GM20000 (cell line): Measurements from ENCODE around the gene URI1.

Experiments
- DNase-seq: peaks from one replicate; pipeline ENCODE4 v3.0.0; 2012; ENCODE audit warnings: low spot score
- CTCF ChIP-seq: IDR thresholded peaks from 2 replicates; pipeline ENCODE4 v1.5.1; 2012; ENCODE audit warnings: mild to moderate bottlenecking, control low read depth; ENCODE audit errors: extremely low read depth, missing control alignments

Gene URI1

GRCh38 chr19:30023330-30023729 is 81.3 kb downstream of the URI1 start:
- no peak for DNase-seq
- TF ChIP-seq CTCF: no peak

GRCh38 chr19:30024091-30024490 is 82.1 kb downstream of the URI1 start:
- TF ChIP-seq CTCF: no peak
- DNase-seq: no peak

GRCh38 chr19:30026933-30027332 is 84.9 kb downstream of the URI1 start:
- no peak for TF ChIP-seq CTCF
- no peak for DNase-seq

- TF ChIP-seq CTCF: no peak
- DNase-seq: no peak
These were observed 86.3 kb downstream of the URI1 start for GRCh38 chr19:30028118-30028991.

- no peak for DNase-seq
- no peak for TF ChIP-seq CTCF
These were observed 86.9 kb downstream of the URI1 start for GRCh38 chr19:30028992-30029343.

- TF ChIP-seq CTCF: no peak
- DNase-seq: peak; percentile 51
These were observed 87.9 kb downstream of the URI1 start for GRCh38 chr19:30029721-30030510.

GRCh38 chr19:30034321-30034720 is 92.3 kb downstream of the URI1 start:
- TF ChIP-seq CTCF: no peak

More at GRCh38 chr19:30034321-30034720, 92.3 kb downstream of the URI1 start:
- DNase-seq: no peak
